Epithelial cell of prostate (primary cell): Measurements from ENCODE around the gene TPO.
"Not testable (repeated sequence)": the region's sequence is repeated elsewhere in the genome, so short reads cannot be mapped to it uniquely, and the experiment has no call there.

ENCODE experiments used
- DNase-seq: peaks from one replicate; pipeline ENCODE4 v3.0.0-alpha.2; 2011; ENCODE audit warnings: low read depth, low spot score
- H3K27ac ChIP-seq: fragments of 450-650 bp; 2 replicates; pipeline ENCODE4 v1.5.1; 2017; ENCODE audit warnings: mild to moderate bottlenecking

The TPO gene

DNA sequence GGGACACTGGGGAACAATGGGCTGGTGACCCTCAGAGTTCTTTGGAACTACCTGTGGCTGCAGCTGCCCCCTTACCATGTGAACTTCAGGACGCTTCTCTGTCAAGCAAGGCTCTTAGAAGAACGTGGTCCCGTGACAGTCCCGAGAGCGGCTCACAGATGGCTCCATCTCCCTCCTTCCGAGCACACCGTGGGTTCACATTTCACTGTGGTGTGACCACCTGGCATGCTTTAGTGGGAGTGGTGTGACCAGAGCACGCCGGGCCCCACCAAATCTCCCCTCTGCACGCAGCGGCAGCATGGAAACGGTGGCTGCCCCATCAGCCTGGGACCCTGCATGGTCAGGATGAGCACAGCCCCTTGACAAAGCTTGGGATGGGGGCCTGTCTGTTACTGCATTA is 9.7 kb upstream of the TPO start:
- H3K27ac ChIP-seq, result no peak overlapping the region
- no peak for DNase-seq

DNA sequence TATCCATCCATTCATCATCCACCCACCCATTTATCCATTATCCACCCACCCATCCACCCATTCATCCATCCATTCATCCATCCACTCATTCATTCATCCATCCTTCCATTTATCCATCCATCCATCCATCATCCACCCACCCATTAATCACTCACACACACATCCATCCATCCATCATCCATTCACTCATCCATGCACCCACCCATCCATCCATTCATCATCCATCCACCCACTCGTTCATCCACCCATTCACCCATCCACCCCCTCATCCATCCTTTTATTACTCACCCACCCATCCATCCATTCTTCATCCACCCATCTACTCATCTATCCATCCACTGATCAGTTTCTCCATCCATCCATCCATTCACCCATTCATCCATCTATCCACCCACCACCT is 8.1 kb upstream of the TPO start:
- no peak for DNase-seq
- H3K27ac ChIP-seq, result peak overlapping the region; percentile 38

DNA sequence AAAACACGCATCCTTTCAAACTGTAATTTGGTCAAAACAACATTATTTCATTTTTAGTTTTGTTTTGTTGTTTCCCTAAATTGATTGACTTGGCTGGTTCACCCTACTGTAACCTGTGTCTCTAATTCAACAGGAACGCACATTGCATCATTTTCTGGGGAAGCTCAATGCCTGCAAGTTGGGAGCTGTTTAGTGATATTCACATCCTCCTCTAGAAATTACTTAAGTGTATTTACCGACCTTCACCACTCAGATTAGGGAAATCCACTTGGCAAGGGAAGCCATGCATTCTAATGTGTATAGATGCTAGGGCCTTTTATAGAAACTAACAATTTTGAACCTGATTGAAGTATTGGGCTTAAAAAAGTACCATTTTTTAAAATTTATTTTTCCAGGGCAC is 7.3 kb upstream of the TPO start:
- peak; percentile 1 for DNase-seq
- H3K27ac ChIP-seq, result peak overlapping the region; percentile 38

DNA sequence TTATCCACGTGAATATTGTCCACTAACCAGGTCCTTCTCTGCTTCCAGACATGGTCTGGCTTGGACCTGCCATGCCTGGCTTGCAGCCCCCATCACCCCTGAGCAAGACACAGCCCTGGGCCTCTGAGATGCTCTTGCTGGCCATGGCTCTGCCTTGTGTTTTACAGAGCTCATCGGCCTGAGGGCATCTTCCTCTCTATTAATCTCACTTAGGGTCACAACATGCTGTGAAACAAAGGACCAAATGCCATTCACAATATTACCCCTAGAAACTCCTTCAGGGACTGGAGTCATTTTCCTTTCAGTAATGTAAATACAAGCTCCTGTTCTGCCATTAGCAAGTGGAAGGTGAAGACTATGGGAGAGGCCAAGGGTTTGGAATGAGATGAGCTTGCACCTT is 6.8 kb upstream of the TPO start:
- H3K27ac ChIP-seq, result peak overlapping the region; percentile 38
- no peak for DNase-seq

DNA sequence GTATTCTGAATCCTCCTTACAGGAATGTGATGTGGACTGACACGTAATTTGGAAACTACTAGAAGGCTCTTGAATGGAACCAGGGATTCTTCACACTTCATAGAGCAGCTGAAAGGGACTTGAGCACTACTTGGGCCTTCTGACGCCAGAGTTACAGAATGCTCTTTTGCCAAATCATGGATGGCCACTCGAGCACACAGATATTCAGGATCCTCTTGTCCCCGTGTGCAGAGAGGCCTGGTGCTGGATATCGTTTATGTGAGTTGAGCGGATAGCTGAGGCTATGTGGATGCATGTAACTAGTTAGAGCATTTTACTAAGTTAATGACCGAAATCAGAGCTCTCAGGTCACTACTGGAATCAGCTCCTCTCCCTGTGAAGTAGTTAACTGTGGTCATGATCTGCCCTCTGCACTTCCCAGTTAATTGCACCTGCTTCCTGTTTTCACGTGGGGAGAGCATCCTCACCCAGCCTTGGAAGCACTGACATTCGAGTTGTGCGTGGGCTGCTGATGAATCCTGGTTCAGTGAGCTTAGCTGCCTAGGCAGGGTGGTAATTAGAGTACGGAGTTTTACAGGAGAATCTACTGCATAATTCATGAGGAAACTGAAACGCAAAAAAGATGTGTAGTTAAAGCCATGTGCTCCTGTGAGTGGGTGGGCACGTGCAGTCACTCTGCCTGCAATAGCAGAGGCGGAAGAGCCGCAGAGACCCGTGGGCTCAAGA is 5.2 kb upstream of the TPO start:
- no peak for DNase-seq
- H3K27ac ChIP-seq, result no peak overlapping the region

DNA sequence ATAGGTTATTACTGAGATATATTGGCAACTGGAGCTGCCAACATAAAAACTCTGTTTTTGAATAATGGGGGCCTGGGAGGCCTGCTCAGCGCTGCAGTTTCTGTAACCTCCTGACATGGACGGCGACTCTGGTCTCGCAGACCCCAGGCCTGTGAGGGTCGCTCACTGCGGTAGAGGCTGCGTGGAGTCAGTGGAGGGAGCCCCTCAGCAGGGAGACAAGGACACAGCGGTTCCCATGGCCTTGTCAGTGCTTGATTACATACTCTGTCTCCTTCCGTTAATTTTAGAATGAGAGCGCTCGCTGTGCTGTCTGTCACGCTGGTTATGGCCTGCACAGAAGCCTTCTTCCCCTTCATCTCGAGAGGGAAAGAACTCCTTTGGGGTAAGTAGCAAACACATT is 858 bp downstream of the TPO start:
- DNase-seq, result no peak
- no peak overlapping the region for H3K27ac ChIP-seq

DNA sequence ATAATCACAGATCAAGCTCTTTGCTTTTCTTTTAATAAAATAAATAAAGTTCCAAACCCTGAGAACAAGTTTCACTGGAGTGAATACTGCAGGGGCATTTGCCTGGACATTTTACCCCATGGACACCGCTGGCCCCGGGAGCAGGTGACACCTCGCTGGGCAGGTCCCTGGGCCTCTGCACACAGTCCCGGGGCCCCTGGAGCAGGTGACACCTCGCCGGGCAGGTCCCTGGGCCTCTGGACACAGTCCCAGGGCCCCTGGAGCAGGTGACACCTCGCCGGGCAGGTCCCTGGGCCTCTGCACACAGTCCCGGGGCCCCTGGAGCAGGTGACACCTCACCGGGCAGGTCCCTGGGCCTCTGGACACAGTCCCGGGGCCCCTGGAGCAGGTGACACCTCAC is 1.6 kb downstream of the TPO start:
- H3K27ac ChIP-seq, DNase-seq: not testable (repeated sequence)

DNA sequence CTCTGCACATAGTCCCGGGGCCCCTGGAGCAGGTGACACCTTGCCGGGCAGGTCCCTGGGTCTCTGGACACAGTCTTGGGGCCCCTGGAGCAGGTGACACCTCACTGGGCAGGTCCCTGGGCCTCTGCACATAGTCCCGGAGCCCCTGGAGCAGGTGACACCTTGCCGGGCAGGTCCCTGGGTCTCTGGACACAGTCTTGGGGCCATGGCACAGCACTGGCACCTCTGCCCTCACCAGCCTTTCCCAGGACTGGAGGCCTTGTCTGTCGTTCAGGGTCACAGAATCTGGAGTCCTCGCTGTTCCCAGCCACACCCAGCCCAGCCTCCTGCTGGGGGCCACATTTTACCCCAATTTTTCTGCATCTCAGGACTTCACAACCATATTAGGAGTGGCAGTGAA is 2.2 kb downstream of the TPO start:
- DNase-seq, result no peak
- H3K27ac ChIP-seq, result no peak overlapping the region

DNA sequence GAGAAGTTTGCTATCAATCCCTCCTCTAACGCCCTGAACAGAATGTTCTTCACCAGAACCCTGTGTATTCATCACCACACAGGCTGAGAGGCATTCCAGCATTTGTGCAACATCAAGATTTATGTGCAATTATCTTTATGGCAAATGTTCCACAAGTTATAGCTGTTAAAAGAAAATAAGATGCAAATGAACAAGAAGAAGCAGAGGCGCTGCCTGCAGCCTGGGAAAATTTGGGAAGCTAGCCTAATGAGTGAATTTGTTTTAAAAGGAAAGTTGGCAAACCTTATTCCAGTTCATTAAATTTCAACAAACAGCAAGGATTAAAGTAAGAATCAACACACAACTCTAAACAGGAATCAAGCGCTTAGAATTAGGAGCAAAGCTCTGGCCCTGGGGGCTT is 5.3 kb downstream of the TPO start:
- DNase-seq, result no peak
- no peak overlapping the region for H3K27ac ChIP-seq

DNA sequence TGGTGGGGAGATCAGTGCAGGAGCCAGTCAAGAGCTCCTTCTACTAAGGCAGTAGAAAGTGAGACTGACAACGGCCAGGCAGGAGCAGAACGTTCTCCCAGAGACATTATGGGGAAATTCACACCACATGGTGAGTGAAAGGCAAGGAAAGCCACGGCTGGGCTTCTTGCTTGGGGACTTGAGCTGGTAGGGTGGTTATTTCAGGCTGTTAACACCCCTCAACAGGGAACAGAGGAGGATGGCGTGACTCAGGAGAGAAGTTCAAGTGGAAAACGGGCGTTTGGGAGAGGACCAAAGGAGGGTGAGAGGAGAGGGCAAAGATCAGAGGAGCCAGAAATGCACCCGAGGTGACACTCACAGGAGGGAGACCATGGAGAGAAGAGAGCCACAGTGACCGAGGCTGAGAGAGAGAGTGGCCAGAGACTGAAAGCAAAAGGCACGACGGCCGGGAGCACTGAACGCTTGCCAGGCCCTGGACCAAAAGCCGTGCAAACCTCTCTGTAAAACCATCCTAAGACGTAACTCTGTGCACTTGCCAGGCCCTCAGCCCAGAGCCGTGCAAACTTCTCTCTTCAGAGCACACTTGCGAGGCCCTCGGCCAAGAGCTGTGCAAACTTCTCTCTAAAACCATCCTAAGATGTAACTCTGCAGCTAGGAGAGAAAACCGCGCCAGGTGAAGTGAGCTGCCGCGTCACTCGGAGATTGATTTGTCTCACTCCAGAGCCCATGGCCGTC is 7.7 kb downstream of the TPO start:
- no peak overlapping the region for H3K27ac ChIP-seq
- no peak for DNase-seq

DNA sequence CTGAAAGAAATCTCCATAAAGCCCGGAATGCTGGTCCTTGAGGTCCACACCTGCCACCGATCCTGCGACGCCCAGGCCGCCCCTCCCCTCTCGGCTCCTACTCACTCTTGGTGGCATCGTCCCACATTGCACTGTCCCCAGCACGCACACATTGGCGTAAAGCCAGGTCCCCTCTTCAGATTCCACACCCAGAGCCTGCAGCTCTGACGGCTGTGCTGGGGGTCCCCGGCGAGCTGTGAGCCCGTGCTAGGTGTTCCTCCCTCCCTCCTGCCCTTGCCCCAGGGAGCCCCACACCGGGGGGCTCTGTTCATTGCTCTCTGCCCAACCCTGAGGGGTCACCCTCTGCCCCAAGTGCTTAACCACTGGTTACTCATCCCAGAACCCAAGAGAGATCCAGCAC is 8.5 kb downstream of the TPO start:
- no peak for DNase-seq
- no peak overlapping the region for H3K27ac ChIP-seq

DNA sequence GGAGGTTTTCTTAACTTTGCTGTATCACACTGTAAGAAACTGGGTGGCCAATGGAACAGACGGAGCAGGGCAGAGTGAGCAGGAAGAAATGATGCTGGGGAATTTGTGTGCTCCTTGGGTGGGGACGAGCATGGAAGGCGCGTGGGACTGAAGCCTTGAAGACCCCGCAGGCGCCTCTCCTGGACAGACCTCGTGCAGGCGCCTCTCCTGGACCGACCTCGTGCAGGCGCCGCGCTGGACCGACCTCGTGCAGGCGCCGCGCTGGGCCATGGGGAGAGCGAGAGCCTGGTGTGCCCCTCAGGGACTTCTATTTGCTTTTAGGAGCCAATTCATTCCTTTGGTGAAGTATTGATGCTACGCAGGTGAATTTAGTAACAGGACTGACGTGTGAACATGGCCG is 8.9 kb downstream of the TPO start:
- H3K27ac ChIP-seq, result no peak overlapping the region
- no peak for DNase-seq

DNA sequence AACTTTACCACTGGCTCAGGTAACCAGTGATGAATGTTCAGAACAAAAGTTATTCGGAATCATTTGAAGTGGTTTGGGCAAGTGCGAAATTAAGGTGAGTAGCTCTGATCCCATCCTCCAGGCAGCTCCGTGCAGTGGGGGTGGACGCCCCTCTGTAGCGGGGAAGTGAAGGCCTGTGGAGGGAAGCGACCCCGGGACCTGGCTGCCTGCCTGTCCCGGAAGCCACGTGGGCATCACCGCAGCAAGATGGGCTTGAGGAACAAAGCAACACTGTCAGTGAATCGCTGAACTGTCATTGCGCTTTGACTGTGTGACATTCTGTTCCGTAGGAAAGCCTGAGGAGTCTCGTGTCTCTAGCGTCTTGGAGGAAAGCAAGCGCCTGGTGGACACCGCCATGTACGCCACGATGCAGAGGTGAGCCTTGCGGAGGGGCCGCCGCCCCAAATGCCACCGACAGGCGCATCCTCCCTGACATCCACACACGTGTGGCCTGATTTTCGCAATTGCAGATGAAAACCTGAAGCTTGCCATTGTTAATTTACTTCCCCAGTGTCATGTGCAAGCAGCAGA is 9.5 kb downstream of the TPO start:
- DNase-seq, result no peak
- H3K27ac ChIP-seq, result no peak overlapping the region

DNA sequence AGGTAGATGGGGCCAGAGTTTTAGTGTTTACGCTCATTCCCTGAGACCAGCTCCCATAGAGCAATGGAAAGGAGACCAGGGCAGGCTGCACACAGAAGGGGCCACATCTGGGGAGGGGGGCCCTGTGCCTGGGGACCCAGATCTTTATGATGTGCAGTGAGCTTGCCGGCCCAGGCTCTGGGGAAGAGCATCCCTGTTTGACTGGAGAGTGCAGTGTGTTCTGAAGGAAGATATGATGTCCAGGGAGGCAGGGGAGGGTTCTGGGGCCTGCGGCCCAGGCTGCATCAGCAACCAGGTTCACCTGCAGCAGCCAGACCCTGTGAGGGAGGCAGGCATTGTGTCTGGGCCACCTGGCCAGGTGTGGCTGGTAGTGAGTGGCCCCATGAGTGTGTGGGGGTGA is 13.8 kb downstream of the TPO start:
- no peak for DNase-seq
- no peak overlapping the region for H3K27ac ChIP-seq

DNA sequence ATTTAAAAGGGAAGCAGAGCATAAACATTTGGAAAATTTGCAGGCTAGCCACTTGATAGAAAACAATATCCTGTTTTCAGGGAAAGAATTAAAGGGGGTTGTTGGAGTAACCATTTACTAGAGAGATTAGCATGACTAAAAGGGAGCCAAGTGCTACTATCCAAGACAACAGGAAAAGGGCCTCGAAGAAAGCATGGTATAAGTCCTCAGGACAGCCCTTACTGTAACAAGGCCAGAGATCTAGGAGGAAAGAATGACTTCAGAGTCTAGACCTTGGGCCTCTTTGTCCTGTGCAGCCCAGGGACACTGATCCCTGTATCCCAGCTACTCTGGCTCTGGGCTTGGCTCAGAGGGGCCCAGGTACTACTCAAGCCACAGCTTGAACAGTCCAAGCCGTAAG is 16.6 kb downstream of the TPO start:
- H3K27ac ChIP-seq, result no peak overlapping the region
- DNase-seq, result no peak

DNA sequence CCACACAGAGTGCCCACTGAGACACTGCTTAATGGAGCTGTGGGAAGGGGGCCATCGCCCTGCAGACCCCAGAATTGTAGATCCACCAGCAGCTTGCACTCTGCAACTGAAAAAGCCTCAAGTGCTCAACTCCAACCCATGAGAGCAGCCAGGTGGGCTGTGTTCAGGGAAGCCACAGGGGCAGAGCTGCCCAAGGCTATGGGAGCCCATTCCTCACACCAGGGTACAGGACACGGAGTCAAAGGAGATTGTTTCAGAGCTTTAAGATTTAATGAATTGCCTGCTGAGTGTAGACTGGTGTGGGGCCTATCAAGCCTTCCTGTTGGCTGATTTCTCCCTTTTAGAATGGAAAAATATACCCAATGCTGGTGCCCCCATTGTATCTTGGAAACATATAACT is 17.2 kb downstream of the TPO start:
- H3K27ac ChIP-seq, result no peak overlapping the region
- no peak for DNase-seq

DNA sequence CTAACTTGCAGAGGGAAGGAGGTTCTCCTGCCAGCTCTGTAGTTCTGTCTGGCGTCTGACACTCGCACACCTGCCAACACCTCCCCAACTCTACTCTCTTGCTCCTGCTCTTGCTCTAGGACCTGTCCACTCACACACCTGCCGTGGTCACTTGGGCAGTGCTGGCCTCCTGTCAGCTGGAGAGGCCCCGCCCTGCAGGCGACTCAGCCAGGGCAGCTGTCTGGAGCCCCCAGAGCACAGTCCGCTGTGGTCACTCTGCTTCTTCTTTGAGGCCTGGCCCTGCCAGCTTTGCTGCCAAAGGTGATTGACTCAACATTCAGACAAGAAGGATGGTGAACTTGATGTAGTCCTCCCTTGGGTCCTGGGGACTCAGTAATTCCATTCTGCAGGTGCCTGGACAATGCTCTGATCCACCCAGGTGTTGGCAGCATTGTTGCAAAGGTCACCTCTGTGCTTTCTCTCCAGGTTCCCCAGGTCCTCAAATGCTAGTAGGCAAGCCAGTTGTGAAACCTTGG is 18.7 kb downstream of the TPO start:
- H3K27ac ChIP-seq, result no peak overlapping the region
- DNase-seq, result no peak

DNA sequence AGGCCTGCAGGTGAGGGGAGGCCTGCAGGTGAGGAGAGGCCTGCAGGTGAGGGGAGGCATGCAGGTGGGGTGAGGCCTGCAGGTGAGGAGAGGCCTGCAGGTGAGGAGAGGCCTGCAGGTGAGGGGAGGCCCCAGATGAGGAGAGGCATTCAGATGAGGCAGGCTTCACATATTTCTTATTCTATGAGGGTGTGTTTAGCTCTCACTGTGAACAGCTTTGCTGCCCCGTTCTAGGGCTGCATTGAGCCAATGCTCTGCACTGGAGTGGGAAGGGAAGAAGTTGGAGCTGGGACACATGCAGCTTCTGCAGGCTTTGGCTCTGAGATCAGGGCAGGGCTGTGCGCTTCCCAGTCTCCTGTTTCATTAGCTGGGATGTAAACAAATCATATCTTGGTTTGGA is 19.5 kb downstream of the TPO start:
- no peak for DNase-seq

DNA sequence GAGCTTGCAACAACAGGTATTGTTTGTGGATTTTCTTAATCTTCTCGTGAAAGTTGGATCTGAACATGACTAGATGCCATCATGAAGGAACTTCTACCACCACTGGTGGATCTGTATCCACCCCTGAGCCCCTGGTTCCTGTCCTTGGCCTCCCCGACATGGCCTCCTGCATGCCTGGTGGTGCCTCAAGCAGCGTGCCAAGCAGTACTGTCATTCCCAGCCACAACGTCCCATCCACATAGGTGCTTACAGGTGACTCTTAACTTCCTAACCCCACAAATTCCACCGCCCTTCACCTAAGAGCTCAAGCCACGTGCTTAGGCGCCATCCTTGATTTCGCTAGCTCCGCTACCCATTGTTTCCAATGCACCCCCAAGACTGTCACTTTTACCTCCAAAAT is 23.1 kb downstream of the TPO start:
- no peak overlapping the region for H3K27ac ChIP-seq

More for the DNA sequence above, 19.5 kb downstream of the TPO start:
- no peak overlapping the region for H3K27ac ChIP-seq

DNA sequence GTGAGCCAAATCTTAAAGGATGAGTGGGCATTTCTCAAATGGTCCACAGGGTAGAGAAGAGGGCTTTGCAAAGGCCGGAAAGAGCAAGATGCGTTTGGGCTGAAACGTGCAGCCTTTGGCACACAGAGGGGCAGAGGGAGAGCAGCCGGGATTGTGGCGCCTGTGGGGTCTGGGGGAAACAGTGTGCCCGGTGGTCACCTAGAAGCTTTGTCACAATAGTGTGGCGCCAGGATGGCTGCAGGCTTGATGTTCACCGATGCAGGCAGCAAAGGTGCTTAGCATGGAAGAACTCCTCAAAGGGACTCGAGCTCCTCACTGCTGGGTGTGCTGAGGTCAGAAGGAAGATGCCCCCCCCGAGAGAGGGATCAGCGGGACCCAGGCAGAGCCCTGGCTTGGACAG is 23.8 kb downstream of the TPO start:
- no peak for DNase-seq
- no peak overlapping the region for H3K27ac ChIP-seq

More for the DNA sequence above, 23.1 kb downstream of the TPO start:
- DNase-seq, result no peak

DNA sequence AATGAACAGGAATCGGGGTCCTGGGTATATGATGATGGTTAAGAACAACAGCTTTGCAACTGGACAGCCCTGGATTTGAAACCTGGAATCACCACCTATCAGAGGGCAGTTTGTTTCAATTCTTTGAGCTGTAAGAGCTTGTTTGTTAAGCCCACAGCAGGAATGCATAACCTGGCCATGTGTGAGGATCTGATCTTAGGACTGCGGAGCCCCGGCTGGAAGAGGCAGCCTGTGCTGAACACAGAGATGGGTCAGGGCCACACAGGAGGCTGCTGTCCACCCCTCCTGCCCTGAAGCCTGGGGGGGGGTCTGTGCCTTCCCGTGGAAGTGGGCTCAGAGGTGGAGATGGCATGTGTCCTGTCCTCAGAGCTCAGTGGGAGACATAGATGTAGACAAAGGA is 24.3 kb downstream of the TPO start:
- no peak overlapping the region for H3K27ac ChIP-seq
- no peak for DNase-seq

DNA sequence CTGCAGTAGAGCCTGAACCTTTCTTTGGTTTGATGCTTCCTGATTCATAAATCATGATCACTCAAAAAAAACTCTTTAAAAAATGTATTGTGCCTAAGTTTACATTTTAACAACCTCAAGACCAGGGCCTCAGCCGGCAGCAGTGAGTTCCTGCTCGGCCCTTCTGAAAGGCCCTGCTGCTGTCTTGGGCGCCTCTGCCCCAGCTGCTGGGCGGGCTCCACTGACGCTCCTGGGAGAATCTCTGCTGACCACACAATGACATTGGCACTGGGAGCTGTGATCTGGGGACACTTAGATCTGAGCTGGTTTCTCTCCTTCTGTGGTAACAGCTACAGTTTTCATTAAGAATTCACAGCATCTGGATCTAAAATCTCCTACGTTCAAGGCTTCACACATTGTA is 25.7 kb downstream of the TPO start:
- no peak overlapping the region for H3K27ac ChIP-seq
- no peak for DNase-seq
